Pancreas (tissue), 10 donors: Measurements from ENCODE around the gene MRPS25. TPM values are rescaled to one million over a fixed set of nuclear protein-coding genes. Genes with fewer than 3 reads are reported as not detected.

Source experiments
- ATAC-seq, 4 donors: fragments of 200-7000 bp; cut with Tn5 transposase; one replicate each; pipeline versions ENCODE4 v1.8.0 to v1.9.1; 2020; ENCODE audit warnings: mild to moderate bottlenecking in 4 of 4, moderate library complexity in 4 of 4
- DNase-seq, 6 donors: peaks; one replicate each; pipeline ENCODE4 v3.0.0-alpha.2; 2020
- FAIRE-seq: peaks from 2 replicates; lab custom pipeline; 2012; peaks lifted over from hg19 to GRCh38; lab: Jason Lieb, UNC
- H3K27ac ChIP-seq, 4 donors: fragments of 200-600 bp; sonication (generic); 1 replicate in 3 of 4; 2 replicates in 1 of 4; pipeline versions ENCODE4 v1.5.0 to v1.8.0; 2020
- H3K27me3 ChIP-seq, 4 donors: fragments of 200-600 bp; one replicate each; pipeline ENCODE4 v1.8.0; 2021
- H3K36me3 ChIP-seq, 3 donors: fragments of 200-600 bp; sonication (generic) in 1 of 3; one replicate each; pipeline versions ENCODE4 v1.5.0 to v1.8.0; 2020 to 2021
- H3K4me1 ChIP-seq, 3 donors: fragments of 200-600 bp; one replicate each; pipeline ENCODE4 v1.8.0; 2021
- H3K4me3 ChIP-seq, 4 donors: fragments of 200-600 bp; sonication (generic) in 2 of 4; one replicate each; pipeline versions ENCODE4 v1.5.0 to v1.8.0; 2020 to 2021
- H3K9me3 ChIP-seq, 4 donors: fragments of 200-600 bp; one replicate each; pipeline ENCODE4 v1.8.0; 2021
- CTCF ChIP-seq, 4 donors: fragments of 200-600 bp; sonication (generic) in 3 of 4; IDR thresholded peaks; one replicate each; pipeline versions ENCODE4 v1.5.0 to v1.8.0; 2021; ENCODE audit warnings: antibody characterized with exemption in 4 of 4
- WGBS, 2 donors: extraction: QIAGEN DNeasy Blood & Tissue Kit; methylation state at CpG; one replicate each; pipeline ENCODE4 v1.1.7; 2013; 5-methylcytosine and 5-hydroxymethylcytosine counted together
- intact Hi-C, 3 donors: fragments of 100-400 bp; cut with DNase I; formaldehyde crosslinking; loops; one replicate each; pipeline versions ENCODE4 v1.11.1 to v1.14.2; 2022
- polyA plus RNA-seq, 2 donors: library from polyadenylated mRNA; stranded (reverse); fragments of 200-250 nt; gene quantifications; one replicate each; pipeline ENCODE4 v1.2.3, GENCODE V29; 2013
- total RNA-seq, 6 donors: library from RNA; stranded (reverse); fragmentation: NEBNext Ultra II Directional in 4 of 6; extraction: Animal tissue kit (Norgen Biotek cat#: 25700) in 4 of 6; gene quantifications; one replicate each; pipeline versions ENCODE4 v1.2.1 to v1.2.4, GENCODE V29; 2021 to 2023
- donor health status: healthy with polysubstance abuse.
- donor health status: DM: no; HTN: no; CAD: no; lungs with moderate emphysema.
- donor health status: DM: no; HTN: no; CAD: no.
- donor health status: control.
- donor health status: control.
- donor health status: Bipolar disorder and iron deficiency.
- donor health status: DM: yes; HTN: yes; CAD: no.
- donor health status: DM: no; HTN: no; CAD: no.
- donor health status: DM: no; HTN: no; CAD: no.
- donor health status: DM: yes; HTN: yes; CAD: no.

The MRPS25 gene
- total and polyA plus RNA-seq, 8 donors = 14.3 to 44.0 (median 19.7) TPM

- H3K27me3 ChIP-seq = no peaks in the 10 kb centered on the region
- H3K36me3 ChIP-seq = no peaks in the 10 kb centered on the region
- FAIRE-seq = no peak
- no peak for ATAC-seq
- no peaks in the 10 kb centered on the region for H3K4me1 ChIP-seq
- H3K9me3 ChIP-seq = no peaks in the 10 kb centered on the region
- DNase-seq = no peak
- no peak overlapping the region for H3K4me3 ChIP-seq
- intact Hi-C loops = no loop called here
- WGBS, 2 donors = 60 to 74% methylated on average over 4 of the region's 4 CpGs
- H3K27ac ChIP-seq = no peak overlapping the region
- TF ChIP-seq CTCF (IDR thresholded peaks at IDR 0.05) = no peak
Measured at GRCh38 chr3:15108869-15109268, 43.8 kb upstream of the MRPS25 start.

- no peaks in the 10 kb centered on the region for H3K36me3 ChIP-seq
- WGBS, 2 donors = 14 to 18% methylated on average over 11 of the region's 11 CpGs
- peak; percentile 85 to 99 (median 96) for ATAC-seq
- peak; percentile 81 to 94 (median 90) for TF ChIP-seq CTCF (IDR thresholded peaks at IDR 0.05)
- H3K4me1 ChIP-seq = peaks cover 0 to under 1% (median 0%) of the 10 kb centered on the region in 3 donors
- no peak overlapping the region for H3K4me3 ChIP-seq
- no peaks in the 10 kb centered on the region for H3K9me3 ChIP-seq
- intact Hi-C loops = no loop called here
- peak; percentile 43 to 90 (median 76) for DNase-seq
- H3K27ac ChIP-seq = no peak overlapping the region
- H3K27me3 ChIP-seq = no peaks in the 10 kb centered on the region
- no peak for FAIRE-seq
Measured at GRCh38 chr3:15108082-15108545, 43.0 kb upstream of the MRPS25 start.

- H3K27ac ChIP-seq = no peak overlapping the region
- intact Hi-C loops = no loop called here
- H3K36me3 ChIP-seq = no peaks in the 10 kb centered on the region
- H3K9me3 ChIP-seq = no peaks in the 10 kb centered on the region
- FAIRE-seq = no peak
- WGBS, 2 donors = 60 to 75% methylated on average over 16 of the region's 16 CpGs
- peaks cover 0 to 6% (median 0%) of the 10 kb centered on the region in 3 donors for H3K4me1 ChIP-seq
- H3K27me3 ChIP-seq = no peaks in the 10 kb centered on the region
- H3K4me3 ChIP-seq = no peak overlapping the region
- no peak for DNase-seq
- ATAC-seq = peak in 1 of 4 donors; percentile 11
- TF ChIP-seq CTCF (IDR thresholded peaks at IDR 0.05) = no peak
Measured at GRCh38 chr3:15107075-15107947, 42.2 kb upstream of the MRPS25 start.

GRCh38 chr3:15102836-15103235 lies 37.7 kb upstream of the MRPS25 start:
- no peak for TF ChIP-seq CTCF (IDR thresholded peaks at IDR 0.05)
- Histone ChIP-seq H3K36me3 (no peaks in the 10 kb centered on the region), H3K9me3 (no peaks in the 10 kb centered on the region), H3K27ac (peak overlapping the region in 2 of 4 donors; percentile 5 to 37), H3K4me3 (no peak overlapping the region), H3K4me1 (peaks cover 0 to 10% (median under 1%) of the 10 kb centered on the region in 3 donors), H3K27me3 (no peaks in the 10 kb centered on the region)
- 79 to 87% methylated on average over 3 of the region's 3 CpGs for WGBS, 2 donors
- FAIRE-seq (no peak), ATAC-seq (peak in 1 of 4 donors; percentile 3), DNase-seq (no peak)
- intact Hi-C loops = no loop called here

- no peaks in the 10 kb centered on the region for H3K9me3 ChIP-seq
- intact Hi-C loops = no loop called here
- peak; percentile 40 to 68 (median 52) for ATAC-seq
- H3K4me1 ChIP-seq = peaks cover 0 to 13% (median 3%) of the 10 kb centered on the region in 3 donors
- FAIRE-seq = no peak
- H3K27me3 ChIP-seq = no peaks in the 10 kb centered on the region
- no peak for TF ChIP-seq CTCF (IDR thresholded peaks at IDR 0.05)
- 18 to 21% methylated on average over 4 of the region's 4 CpGs for WGBS, 2 donors
- H3K4me3 ChIP-seq = no peak overlapping the region
- peak; percentile 50 to 87 (median 73) for DNase-seq
- H3K36me3 ChIP-seq = no peaks in the 10 kb centered on the region
- peak overlapping the region in 1 of 4 donors; percentile 37 for H3K27ac ChIP-seq
Measured at GRCh38 chr3:15102256-15102655, 37.1 kb upstream of the MRPS25 start.
